Stimulated activated CD4-positive, alpha-beta T cell treated with anti-CD3 and anti-CD28 coated beads, Interleukin-1b, Interleukin-23, amount 100 ng/mL, for 1 hour (primary cell): ENCODE data around the gene RGS12.

Experiments
- DNase-seq, 2 donors: peaks; one replicate each; pipeline ENCODE4 v3.0.0-alpha.2; 2020; ENCODE audit warnings: low read depth in 2 of 2

Gene RGS12

DNA sequence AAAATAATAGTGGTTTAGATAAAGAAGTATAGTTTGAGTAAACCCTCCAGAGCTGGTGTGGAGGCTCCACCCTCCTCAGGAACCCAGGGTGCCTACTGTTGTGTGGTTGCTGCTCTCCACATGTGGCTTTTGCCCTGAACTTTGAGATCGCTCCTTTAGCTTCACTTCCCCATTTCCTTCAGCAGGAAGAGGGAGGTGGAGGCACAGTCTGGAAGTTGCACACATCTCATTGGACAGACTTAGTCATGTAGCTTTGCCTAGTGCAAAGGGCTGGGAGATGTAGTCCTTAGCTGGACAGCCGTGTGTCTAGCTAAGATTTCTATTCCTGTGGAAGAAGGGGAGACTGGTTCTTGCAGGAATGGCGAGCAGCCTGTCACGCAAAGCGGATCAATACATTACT, 37.9 kb downstream of the RGS12 start:
- no peak for DNase-seq

DNA sequence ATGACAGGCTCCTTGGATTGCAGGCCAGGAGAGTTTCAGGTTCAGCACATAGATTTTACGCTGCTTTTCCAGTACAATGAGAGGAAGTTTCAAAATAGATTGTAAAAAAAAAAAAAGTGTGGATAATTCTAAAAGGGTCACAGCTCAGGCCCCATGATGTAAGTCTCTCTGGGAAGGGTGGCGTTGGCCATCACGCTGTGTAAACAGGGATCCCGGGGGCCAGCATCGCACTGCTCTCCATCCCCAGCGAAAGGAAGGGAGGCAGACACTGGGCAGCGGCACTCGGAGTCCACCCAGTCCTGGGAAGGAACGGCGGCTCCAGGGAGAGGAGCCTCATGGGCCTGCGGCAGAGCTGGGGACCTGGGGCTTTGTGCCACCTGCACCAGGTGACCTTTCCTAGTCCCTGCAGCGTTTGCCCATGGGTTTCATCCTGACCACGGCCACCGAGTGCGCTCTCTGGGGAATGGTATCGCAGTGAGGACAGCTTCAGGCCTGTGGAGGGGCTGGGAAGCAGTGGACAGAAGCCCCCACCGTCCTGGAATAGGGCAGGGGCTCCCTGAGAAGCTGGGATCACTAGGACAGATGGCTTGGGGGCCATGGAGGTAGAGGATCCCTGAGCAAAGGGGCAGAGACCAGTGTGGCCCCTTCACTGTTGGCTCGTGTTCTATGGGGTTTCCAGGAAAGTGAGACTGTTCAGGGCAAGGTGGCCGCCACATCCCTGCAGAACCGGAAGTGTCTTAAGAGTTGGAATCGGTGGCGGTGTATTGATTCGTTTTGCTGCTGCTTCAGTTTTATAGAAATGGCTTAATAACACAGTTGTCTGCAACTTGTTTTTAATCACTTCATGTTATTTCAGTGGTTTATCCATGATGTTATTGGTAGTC, 38.9 kb downstream of the RGS12 start:
- no peak for DNase-seq

DNA sequence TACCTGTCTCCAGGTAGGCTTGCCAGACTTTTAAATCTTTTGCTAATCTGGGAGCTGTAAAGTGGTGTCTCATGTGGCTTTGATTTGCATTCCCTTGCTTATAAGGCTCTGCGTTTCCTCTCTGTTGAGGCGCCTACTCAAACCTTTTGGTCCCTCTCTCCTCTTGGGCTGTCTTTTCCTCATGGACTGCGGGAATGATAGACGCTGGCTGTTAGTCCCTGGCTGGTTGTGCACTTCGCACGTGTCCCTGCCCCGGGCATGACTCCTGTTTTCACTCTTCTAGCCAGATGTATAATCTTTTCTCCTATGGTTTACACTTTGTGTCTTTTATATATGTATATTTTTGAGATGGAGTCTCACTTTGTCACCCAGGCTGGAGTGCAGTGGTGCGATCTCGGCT, 39.7 kb downstream of the RGS12 start:
- DNase-seq, result no peak

DNA sequence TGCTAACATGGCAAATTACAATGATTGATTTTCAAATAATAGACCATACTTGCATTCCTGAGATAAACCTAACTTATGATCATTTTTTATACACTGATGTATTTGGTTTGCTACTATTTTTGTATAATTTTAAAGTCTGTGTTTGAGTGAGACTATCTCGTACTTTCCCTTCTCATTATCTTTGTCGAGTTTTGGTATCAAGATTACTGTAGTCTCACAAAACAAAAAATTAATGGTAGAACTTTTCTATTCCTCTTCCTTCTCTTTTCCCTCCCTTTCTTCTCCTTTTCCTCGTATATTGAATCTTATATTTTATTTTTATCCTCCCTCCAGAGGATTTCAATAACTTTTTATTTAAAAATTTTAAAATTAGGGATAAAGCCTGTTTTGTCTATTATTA, 41.5 kb downstream of the RGS12 start:
- no peak for DNase-seq

DNA sequence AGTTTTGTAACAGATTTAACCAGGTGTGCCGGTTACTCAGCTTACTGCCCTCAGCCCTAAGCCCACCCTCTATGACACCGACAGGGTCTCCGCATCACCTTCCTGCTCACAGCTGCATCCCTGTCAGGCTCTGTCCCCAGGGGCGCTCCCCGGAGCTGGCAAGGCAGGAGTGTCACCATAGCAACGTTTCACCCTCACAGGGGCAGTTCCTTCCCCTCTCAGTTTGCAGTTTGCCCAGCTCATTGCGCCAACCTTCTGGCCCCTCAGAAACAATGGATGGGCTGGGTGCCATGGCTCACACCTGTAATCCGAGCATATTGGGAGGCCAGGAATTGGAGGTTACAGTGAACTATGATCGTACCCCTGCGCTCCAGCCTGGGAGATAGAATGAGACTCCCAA, 42.6 kb downstream of the RGS12 start:
- DNase-seq, result no peak

DNA sequence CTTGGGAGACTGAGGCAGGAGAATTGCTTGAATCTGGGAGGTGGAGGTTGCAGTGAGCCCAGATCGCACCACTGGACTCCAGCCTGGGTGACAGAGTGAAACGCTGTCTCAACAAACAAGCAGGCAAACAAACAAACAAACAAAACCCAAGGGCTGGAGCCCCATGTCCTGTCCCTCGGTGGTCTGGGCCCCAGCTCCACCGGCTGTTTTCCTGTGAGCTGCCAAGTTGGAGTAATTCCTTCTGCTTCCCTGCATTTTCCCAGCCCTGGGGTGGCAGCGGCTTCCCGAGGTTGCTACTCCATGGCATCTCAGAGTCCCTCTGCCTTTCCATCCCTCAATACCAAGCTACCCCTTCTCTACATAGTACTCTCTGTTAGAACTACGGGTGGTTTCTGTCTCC, 43.2 kb downstream of the RGS12 start:
- DNase-seq, result no peak

DNA sequence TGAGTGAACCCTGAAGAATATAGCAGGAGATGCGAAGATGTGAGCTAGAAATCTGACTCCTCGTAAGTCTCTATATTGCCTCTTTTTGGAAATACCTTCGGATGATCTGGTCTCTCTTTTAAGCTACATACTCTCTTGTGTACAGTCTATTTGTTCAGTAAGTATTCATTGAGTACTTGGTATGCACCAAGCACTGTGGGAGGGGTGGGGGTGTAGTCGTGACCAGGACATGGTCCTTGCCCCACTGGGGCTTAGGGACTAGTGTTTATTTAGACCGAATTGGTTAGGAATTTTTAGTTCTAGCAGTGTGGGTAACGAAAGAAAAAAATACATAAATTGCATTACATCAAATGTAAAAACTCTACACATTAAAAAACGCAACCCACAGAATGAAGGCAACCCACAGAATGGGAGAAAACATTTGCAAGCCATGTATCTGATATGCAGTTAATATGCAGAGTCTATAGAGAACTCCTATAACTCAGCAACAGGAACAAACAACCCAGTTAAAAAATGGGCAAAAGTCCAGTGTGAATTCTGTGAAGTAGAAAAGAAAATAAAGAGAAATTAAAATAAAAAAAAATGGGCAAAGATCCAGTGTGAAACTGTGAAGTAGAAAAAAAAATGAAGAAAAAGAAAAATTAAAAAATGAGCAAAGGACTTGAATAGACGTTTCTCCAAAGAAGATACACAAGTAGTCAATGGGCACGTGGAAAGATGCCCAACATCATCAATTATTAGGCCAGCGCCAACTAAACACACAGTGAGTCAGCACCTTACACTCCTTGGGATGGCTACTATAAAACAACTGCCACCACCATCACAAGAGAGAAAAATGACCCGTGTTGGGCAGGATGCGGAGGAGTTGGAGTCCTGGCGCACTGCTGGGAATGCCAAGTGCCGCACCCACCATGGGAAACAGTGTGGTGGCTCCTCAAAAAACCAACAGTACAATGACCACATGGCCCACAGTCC, 43.8 kb downstream of the RGS12 start:
- no peak for DNase-seq

DNA sequence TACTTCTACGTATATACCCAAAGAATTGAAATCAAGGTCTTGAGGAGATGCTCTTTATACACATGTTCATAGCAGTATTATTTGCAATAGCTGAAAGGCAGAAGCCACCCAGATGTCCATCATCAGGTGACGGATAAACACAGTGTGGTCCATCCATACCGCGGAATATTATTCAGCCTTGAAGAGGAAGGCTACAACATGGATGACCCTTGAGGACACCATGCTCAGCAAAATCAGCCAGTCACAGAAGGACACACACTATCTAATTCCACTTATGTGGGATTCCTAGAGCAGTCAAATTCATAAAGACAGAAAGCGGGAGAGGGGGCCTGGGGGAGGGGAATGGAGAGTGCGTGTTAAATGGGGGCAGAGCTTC, 44.5 kb downstream of the RGS12 start:
- DNase-seq, result no peak

DNA sequence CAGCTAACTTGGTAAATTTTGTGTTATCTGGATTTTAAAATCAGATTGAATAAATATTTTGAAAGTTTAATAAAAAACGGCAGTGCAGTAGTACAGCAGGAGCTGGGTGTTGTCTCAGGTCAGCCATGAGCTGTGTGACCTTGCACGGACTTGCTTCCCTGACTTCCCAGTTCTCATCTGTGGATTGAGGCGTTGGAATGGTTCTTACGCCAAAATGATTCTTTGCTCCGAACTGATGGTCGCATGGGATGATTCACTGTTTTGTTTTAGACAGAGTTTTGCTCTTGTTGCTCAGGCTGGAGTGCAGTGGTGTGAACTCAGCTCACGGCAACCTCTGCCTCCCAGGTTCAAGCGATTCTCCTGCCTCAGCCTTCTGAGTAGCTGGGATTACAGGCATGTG, 45.0 kb downstream of the RGS12 start:
- DNase-seq, result no peak

DNA sequence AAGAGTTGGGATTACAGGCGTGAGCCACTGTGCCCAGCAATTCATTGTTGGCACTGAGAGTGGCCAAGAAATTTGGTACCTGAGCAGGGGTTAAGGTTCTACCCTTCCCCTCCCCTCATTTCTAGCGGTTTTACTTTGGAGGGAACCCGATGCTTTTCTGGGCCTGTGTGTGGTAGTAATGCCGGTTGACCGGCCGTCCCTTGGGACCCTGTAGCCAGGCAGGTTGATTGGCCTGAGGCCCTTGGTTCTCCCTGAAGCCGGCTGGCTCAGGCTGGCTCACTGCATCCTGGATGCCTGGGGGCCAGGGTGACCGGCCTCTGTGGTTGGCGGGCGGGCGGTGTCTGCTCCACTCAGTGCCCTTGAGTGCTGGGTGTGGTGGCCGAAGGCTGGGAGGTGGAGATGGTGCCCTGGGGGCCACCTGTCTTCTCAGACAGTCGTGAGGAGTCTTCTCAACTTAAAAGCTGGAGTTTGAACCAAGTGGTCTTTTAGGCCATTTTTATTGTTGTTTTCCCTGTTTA, 45.6 kb downstream of the RGS12 start:
- DNase-seq, result no peak

DNA sequence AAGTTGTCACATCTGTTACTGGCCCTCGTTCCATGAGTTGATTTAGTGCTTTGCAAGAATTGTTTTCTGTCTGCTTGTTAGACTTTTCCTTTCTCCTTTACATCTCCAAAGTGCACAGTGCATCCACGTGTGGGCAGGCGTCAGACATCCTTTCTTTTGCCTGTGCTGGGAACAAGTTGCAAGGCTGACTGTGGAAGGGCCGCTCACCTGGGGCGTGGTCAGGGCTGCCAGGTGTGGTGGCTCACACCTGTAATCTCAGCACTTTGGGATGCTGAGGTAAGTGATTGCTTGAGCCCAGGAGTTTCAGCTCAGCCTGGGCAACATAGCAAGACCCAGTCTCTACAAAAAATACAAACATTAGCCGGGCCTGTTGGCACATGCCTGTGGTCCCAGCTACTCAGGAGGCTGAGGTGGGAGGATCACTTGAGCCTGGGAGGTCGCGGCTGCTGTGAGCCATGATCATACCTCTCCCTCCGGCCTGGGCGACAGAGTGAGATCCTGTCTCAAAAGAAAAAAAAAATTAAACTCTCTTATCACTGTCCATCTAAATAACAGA, 46.2 kb downstream of the RGS12 start:
- DNase-seq, result no peak

DNA sequence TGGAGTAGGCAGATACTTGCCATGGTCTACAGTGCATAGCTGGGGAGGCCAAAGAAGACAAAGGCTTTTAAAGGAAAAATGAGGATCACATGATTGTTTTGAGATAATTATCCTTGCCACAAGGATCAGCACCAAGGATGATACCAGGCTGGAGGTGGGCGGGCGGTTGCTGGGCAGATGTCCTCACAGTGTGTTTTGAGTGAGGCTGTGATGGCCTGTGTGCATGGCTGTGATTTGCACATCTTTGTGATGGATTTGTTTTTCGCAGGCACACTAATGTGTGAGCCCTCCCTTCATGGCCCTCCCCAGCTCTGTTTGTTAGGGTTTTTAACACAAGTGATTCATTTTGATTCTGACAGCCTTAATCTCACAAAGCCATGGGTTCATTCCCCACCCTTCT, 46.8 kb downstream of the RGS12 start:
- no peak for DNase-seq

DNA sequence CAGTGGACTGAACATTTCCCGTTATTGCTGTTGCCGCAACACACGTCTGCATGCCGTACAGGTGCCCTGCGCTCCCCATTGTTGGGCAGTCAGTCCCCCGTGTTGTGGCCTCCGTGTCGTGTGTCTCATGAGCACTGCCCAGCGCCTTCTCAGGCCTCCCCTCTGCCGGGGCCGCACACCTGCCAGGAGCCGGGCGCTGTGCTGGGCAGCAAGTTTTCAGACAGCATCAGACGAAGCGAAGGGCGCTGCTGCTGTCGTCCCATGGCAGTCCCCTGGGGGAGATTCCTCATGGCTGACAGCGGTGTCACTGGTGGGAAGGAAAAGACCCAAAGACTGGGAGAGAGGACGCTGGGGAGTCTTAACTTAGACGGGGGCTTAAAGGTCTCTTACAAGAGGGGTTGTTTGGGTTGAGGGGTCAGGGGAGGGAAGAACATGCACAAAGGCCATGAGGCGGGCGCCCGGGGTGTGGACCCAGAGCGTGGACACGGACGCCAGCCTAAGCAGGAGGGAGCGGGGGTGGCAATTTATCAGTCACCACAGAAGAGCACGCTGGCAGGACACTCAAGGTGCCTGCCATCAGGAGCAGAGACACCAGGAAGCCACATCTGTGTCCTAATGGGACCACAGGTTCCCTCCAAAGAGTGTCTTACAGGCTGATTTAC, 47.3 kb downstream of the RGS12 start:
- DNase-seq, result no peak

DNA sequence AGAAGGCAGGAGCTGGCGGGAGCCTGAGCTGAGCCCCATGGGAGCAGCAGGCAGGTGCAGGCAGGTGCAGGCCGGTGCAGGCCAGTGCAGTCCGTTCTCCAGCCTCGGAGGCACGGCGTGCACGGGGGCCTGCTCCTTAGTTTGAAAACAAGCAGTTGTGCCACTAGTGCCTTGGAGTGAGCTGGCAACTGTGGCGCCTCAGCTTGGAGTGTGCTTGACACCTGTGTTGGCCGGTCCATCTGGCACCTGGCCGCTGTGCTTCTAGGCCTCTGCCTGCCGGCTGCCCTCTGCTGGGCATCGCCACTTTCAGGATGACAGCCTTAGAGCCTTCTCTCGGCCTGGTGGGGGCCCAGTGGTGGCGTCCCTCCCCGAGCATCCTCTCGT, 47.9 kb downstream of the RGS12 start:
- DNase-seq, result no peak

DNA sequence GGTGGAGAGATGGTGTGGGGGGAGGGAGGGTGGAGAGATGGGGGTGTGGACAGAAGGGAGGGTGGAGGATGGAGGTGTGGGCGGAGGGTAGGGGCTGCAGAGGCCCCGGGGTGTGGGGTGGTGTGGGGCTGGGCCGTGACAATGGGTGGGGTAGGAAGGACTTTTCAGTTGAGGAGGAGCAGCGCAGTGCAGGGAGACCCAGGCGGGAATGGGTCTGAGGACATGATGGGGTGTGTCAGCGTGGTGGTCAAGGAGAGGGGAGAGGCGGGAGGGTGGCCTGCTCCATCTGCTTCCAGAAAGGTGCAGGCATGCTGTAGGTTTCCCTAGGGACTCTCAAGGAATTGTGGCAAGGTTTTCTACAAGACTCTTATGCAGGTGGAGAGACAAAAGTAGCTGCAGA, 48.9 kb downstream of the RGS12 start:
- DNase-seq, result no peak

DNA sequence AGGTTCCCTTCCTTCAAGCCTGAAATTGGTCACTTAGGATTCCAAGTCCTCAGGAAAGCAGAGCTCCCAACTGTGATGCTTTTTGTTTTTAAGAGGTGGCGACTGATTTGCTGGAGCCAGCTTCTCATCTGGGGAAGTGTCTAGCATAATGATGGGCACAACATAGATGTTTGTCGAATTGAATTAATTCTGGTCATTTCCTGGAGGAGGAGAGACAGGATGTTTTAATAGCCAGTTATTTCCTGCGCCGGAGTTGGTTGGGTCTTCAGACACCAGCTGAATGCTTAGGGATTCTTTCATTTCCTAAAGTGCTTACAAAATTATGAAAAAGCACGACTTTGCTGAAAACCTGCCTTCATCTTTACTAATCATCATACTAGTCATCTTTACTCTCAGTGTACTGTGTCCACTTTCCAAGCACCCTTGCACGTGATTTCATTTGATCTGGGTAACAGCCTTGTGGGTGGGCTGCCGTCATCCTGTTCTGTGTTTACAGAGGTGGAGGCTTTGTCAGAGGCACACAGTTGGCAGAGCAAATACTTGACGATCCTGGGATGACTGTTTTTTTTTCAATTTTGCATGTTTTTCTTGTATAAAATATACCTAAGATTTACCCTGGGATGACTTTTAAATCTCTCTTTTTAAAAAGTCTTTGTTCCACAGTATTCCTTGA, 49.5 kb downstream of the RGS12 start:
- no peak for DNase-seq
